GM21515 (cell line): ENCODE data around the gene PHOX2B.
"Not testable (repeated sequence)": the region's sequence is repeated elsewhere in the genome, so short reads cannot be mapped to it uniquely, and the experiment has no call there.

Source experiments
- ATAC-seq: cut with Tn5 transposase; IDR thresholded peaks from one replicate; pipeline ENCODE4 v1.9.1; 2021; ENCODE audit not compliant: unreplicated experiment

PHOX2B gene

DNA sequence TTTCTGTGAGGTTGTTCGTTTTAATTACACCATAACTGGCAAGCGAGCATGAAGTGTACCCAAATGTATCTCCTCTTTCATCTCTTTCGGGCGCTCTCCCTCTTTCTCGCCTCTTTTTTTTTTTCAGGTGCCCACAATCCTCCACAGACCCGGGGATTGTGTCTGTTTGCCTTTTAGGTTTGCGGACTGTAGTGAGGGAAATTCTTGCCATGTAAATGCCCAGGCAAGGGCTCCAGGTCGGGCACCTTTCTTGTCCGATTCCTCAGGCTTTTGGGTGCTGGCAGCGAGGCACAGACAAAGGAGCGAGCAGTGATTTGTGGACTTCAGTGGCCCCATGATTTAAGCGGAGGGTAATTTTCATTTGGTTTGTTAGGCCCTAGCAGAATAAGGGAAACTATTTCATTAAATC is 1.1 kb upstream of the PHOX2B start:
- no peak for ATAC-seq

DNA sequence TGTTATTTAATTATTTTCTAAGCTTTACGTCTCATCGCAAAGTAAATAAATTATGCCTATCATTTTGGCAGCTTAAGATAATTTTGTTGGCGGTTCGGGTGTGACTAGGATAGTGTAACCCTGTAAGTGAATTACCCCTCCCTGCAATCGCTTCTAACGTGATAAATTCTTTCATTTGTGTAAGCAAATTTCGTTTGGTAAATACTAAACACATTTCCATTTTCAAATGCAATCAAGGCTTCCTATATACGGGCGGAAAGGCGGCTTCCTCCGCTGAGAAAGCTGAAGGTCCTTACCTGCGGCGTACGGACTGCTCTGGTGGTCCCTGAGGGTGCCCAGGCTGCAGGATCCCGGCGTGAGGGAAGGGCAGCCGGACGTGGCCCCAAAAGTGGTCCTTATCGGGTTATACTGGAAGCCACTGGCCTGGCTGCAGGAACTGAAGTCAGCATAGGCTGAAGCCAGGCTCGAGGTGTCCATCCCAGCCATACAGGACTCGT is 403 bp downstream of the PHOX2B start:
- no peak for ATAC-seq

DNA sequence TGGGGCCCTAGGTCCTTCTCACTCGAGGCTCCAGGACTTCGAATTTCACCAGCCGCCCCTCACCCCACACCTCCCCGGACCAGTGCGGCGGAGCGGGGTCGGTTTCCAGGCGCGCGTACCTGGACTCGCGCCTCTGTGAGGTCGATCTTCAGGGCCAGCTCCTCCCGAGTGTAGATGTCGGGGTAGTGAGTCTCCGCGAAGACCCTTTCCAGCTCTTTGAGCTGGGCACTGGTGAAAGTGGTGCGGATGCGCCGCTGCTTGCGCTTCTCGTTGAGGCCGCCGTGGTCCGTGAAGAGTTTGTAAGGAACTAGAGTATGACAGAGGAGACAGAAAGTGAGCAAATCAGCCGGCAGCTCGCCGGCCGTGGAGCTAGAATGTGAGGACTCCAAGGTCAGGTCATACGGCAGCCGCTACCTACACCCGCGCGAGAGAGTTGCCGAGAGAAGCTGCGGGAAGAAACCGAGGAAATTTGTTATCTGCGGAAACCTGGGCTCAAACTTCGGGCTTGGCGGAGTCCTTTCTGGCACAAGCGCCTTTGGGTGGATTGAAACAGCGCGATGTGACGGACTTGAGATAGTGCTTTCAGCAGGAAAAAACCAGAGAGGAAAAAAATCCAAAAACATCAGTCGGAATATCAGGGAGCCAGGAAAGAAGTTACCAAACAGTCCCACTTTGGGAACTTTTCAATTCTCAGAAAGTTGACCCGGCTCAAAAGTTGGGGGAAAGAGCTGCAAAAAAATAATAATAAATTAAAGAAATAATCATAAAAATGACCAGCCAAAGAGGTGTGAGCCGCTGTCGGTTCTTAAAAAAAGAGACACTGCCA is 1.1 kb downstream of the PHOX2B start:
- ATAC-seq: no peak

DNA sequence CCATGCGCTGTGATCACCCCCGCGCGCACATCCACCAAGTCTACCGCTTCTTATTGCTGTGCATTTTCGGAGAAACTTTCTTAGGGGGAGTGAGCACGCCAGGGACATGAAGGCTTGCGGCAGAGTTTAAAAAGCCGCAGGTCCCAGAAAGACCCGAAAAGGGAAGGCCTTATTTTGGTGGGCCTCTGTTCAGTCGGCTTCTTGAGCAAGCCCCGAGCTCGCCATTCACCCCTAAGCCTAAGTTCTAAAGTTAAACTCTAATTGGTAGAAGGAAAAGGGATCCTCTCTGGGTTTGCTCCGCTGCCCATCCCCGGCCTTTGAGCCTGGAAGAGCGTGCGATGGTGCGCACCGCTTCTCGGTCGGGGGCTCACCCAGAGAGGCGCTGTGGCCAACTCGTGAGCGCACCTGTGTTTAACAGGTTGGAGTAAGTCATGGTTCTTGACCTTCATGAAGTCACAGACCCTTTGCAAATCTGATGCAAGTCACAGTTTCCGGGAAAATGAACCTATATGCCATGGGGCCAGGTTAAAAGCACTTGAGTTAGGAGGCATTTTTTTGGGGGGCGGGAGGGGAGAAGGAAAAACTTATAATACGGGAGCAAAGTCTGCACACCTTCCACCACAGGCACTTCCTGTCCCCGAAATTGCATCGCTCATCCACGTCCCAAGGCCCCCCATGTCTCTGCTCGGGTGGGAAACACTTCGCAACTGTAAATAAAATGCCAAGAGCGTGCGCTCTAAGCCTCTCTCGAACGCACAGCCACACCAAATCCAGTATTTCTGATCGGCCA is 1.9 kb downstream of the PHOX2B start:
- no peak for ATAC-seq

DNA sequence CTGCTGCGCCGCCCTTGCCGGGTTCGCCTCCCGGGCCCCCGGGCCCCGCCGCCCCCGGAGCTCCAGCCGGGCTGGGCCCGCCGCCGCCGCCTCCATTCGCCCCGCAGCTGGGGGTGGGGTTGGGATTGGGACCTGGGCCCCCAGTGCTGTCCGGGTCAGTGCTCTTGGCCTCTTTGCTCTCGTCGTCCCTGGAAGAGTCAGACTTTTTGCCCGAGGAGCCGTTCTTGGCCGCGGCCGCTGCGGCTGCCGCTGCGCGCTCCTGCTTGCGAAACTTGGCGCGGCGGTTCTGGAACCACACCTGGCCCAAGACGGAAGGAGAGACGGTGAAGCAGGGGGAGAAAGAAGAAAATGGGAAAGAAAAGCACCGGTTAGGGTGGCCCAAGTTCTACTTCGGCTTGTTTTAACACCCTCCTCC is 2.5 kb downstream of the PHOX2B start:
- ATAC-seq: no peak

DNA sequence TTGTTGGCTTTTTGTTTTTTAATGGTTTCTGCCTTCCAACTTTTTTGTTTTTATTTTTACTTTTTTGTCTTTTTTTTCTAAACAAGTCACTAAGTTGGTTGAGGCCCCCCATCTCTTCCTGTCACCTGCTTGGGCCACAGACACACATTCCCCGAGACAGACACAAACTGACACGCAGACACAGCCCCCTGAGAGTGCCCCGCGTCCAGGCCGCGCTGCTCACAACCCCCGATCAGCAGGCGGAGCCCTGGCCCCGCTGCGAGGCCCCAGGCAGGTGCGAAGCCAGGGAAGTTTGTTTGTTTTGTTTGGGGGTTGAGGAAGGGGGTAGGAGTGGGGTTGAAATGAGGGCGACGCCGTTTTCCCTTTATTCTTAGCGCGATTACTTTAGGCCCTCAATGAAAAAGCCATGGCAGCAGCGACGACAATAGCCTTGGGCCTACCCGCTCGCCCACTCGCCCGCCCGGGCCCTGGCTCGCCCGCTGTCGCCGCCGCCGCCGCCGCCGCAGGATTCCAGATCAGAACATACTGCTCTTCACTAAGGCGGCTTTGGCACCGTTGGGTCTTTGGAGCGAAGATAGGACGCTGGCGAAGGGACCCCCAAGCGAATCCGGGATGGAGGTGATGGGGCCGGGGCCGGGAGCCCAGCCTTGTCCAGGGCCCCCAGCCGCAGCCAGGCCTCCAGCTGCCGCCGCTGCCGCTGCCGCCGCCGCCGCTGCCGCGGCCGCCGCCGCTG is 3.1 kb downstream of the PHOX2B start:
- no peak for ATAC-seq

DNA sequence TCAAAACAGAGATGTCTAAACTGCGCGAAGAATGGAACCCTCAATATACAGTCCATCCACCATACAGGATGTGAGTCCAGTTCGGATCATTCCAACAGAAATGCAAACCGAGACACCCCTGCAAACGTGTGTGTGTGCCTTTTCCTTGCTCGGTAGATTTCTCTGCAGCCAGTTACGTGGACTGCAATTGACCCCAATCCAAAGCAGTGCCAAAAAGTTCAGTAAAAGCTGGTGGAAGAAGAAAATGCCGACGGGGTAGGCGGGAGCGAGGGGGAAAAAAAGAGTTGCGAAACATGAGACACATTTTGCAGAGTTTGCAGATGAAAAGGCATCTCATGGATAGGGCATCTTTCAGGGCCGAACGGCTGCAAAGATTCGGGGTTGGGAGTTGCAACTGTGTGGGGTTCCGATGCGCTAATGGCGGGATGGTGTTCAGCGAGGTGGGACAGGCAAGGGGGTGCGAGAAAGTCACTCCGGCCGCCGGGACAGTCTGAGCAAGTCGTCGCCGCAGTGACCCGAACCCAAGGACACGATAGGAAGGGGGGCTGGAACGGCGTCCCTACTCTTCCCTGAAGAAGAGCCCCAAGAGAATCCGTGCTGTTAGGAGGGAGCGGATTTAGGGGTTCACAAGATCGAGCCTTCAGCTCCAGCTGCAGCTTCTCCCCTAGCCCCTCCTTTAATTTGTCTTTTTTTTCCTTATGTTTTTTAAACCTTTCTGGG is 3.8 kb downstream of the PHOX2B start:
- ATAC-seq: no peak

DNA sequence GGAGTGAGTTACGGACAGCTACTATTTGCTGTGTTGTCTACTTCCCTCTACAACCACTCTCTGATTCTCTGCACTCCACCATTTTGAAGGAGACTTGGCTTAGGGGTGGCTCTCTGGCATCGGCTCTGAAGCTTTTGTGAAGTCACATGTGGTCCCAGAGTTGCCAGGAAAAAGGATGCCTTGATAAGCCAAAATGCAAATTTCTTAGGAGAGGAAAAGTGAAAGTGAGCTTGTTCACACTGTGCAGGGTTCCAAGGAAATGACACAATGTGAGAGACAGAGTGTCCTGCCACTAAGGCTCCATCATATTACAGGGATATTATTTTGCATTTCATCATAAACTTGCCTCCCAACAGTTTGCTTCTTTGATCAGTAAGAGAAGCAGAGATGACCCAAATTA is 7.2 kb downstream of the PHOX2B start:
- no peak for ATAC-seq

DNA sequence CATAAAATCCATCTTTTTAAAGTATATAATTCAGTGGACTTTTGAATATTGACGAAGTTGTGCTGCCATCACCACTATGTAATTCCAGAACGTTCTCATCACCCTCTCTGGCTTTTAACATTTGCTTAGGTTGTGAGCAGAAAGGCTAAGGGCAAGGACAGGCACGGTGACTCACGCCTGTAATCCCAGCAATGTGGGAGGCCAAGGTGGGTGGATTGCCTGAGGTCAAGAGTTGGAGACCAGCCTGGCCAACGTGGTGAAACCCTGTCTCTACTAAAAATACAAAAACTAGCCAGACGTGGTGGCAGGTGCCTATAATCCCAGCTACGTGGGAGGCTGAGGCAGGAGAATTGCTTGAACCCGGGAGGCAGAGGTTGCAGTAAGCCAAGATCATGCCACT is 11.0 kb downstream of the PHOX2B start:
- ATAC-seq: not testable (repeated sequence)

DNA sequence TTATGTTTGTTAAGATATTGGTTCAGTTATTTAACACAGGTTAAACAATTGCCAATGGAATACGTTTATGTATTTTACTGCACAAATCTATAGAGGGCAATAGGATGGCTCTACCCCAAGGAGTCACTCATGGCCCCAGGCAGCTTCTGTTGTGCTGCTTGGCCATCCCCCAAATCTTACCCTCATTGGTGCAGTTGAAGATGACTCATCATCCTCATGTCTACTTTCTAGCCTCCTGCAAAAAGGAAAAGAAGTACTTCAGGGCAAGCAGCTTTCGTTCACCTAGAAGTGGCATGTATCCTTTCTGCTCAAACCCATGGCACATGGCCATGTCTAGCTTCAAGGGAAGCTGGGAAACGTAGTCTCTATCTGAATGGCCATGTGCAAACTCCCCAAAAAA is 14.2 kb downstream of the PHOX2B start:
- ATAC-seq: no peak

DNA sequence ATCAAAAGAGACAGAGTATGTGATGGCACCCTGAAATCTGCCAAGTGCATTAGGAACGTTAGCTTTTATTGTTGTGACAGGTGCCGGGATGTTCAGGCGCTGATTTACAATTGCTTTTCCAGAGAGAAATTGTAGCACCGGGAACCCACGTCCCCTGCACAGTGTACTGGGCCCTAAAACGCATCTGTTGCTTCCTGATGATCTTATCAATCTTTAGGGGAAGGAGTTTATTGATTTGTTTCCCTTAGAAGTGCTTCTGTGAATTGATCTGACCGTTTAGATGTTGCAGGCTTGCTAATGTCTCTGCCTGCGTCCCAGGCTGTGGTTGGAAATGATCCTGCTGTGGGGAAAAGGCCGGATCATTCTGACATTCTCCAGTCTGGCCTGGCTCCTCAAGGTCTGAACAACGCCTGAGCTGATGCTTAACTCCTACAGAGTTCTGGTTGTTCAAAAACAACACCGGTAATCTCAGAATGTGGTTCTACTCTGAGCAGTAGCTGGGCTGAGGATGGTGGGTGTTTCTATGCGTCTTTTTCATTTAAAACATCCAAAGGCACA is 16.9 kb downstream of the PHOX2B start:
- no peak for ATAC-seq

DNA sequence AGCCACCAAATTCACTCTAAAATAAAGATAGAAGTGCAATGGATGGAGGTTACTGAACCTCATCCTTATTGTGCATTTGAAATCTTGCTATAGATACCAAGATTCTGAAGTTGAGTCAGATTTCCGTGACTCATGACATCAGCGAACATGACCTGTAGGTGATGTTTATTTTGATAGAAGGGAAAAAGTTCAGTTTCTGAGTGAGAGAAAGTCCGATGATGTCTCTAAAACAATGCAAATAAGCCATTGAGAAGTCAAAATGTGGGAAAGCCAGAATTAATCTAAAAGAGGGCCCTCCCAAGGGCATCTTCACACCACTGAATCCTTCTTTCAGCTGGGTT is 20.0 kb downstream of the PHOX2B start:
- ATAC-seq: no peak

DNA sequence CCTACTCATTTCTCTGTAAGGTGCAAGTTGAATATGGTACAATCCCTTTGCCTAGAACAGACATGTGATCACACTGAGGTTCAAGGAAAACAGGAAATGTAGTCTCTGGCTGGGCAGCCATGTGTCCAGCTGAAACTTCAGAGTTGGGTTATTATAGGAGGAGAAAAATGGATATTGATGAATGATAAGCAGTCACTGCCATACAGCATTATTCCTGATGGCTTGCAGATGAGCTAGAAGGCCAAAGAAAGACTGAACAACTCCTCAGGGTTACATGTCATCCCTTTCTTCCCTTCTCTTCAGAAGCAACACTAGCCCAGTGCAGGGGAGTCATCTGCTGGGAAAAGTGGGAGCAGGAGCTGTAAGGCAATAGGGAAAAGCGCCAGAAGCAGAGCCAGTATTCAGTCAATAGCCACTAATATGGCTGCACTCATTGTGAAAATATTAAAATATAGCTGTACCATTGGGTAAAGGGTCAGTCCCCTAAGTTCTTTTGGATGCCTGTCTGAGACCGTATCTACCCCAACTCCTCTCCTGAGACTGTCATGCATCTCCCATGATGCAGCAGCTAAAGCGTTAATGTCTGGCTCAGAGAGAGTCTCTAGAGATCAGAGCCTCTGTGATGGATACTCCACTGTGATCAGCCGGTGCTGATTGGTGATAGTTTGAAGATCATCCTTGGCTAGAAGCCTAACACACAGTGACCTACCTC is 20.5 kb downstream of the PHOX2B start:
- ATAC-seq: no peak

DNA sequence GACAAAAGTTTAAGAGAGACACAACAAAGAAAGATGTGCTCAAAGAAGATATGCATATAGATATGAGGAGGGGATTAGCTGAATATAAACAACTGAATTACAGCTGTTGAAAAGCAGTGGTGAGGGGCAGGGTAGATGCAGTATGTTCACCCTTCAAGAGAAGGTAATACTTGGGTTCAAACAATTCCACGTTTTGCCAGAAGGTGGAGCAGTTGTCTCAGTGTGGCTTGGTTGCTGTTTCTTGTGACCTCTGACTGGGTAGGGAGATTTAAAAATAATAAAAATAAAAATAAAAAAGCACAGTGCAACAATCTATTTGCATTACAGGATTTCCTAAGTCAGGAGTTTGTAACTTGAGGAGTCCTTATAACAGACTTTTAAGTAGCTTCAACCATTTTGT is 23.3 kb downstream of the PHOX2B start:
- no peak for ATAC-seq

DNA sequence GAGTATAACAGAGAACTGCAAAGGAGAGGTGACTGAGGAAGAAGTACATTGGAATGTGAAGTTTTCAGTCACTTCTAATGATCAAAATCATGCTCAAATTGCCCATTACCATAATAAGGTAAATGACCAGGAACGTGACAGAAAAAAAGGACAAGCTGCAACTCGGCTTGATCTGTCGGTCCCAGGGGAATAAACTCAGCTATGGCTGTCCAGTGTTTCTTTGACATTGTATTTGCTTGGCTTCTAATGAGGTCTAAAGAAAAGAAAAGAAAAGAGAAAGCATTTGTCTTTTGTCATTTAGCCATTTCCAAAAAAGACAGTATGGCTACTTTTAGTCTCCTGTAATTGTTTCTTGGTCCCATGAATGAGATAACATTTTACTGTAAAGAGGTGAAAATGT is 25.2 kb downstream of the PHOX2B start:
- no peak for ATAC-seq

DNA sequence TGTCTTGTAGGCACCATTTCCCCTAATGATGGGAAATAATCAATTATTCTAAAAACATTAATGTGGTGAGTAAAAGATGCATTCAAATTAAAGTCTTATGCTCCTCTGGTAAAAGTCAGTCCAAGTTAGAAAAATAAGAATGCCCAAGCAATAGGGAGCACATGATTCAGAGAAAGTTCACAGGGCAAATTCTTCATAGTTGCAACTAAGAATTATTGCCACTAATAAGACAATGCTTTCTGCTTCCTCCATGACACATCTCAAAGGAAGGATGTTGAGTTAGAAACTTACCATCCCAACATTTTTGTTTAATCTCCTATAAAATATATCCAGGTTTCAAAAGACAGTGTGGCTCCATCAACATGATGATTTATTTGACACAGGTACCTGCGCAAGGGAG is 26.3 kb downstream of the PHOX2B start:
- ATAC-seq: no peak

DNA sequence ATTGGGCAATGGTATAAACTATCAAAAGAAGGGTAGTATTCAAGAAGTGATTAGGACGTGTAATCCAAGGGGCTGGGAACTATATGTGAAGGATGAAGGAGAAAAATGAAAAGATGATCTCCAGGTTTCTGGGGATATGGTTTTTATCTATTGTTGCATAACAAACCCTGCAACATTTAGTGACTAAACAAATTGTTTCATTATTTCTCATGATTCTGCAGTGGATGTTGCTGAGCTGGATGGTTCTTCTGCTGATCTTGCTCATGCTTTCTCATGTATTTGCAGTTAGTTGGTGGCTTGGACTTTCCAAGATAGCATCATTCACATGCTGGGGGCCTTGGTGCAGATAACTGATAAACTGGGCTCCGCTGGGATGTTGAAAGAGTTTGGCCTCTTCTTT is 29.1 kb downstream of the PHOX2B start:
- no peak for ATAC-seq

DNA sequence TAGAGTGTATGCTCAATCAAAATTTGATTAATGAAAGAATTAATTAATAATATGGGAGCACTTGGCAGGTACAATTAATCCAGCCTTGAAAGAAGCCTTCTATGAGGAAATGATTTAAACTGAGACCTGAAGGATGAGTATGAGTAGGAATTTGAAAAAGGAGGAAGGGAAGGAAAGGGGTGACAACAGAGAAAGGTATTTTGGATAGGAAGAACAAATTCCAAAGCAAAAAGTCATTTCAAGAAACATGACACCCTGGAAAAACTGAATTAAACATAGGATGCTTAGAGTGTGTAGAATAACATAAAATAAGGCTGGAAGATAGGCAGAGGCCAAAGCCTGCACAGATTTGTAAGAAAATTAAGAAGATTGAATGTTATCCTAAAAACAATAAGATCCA is 29.6 kb downstream of the PHOX2B start:
- no peak for ATAC-seq

DNA sequence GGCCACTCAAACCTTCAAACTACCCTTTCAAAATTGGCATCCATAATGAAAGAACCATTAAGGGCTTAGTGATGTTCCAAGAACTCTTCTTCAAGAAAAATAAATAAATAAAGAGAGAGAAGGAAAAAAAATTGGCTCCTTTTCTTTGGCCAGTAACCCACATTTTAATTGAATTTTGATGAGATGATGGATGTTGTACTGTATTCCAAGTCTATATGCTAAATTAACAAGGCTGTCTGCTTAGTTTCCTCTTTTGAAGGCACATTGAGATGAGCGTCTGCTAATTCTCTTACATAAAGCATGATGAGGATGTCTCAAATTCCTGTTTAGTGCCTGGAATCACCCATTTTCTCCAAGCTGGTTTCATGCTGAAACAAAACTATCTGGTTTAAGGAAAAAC is 33.4 kb downstream of the PHOX2B start:
- ATAC-seq: no peak

DNA sequence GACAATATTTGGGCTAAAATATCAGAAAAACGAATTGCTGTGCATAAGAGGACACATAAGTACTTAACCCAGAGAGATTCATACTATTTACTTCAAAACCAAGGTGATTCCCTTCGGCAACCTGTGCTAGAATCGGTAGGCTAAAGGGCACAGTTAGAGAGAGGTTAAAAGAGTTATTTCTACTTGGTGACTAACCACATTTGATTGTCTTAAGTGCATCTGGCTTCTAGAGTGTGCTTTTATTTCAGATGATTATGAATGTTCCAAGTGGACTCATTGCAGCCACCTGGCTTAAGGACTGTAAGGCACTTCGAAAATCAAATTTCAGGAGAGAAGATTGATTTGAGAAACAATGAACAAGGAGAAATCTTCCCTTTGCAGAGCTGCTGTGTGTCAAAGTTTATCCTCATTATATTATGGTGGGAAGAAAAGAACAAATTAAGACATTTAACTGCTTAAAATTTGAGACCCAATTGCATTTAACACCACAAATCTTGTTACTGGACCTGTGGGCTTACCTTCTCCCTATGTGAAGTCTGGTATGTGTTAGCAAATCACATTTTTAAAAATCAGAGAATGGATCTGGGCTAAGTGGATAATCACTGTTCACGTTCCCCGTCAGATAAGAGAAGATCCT is 34.0 kb downstream of the PHOX2B start:
- ATAC-seq: no peak
